ENCODE measurements around the gene PARP12.
A peak's percentile ranks its signal among the peaks of the same experiment; 100 is the strongest.
"Not testable (repeated sequence)": the region's sequence is repeated elsewhere in the genome, so short reads cannot be mapped to it uniquely, and the experiment has no call there.

The PARP12 gene

DNA sequence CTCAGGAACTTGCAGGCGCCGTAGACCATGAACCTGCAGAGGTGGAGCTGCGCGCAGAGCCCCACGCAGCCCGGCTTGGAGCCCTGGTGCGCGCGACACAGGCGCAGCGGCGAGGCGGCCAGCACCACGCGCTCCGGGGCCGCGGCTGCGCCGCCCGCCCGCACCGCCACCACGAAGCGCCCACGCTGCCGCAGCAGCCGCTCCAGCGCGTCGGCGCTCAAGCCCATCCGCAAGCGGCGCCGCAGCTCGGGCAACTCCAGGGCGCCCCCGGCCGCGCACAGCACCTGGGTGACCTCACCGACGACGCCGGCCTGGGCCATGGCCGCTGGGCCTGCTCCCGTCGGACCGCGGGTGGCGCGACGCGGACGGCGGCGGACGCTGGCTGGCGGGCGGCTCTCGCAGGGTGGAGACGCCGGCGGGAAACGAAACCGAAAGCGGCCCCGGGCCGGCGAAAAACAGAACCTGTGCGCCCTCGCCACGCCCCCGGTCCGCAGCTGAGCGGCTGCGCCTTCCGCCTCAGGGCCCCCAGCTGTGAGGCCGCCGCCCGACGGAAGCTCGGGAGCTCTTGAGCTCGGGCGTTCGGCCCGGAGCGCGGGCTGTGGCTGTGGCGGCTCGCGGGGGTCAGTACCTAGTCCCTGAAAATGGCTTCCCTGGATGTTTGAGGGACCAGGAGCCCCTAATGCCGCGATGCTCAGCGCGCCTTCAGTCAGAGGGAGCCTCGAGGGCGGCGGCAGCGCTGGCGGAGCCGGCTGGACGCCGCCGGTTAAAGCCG, at the start of gene PARP12:
TSS of gene PARP12 (minus strand) at position 424 of the 772 bp plus-strand sequence. CDS start at position 320, 104 bp downstream.
- peak; percentile 79 for DNase-seq (ENCODE audit: low read depth)

GRCh38 chr7:140108777-140109176, 46.0 kb upstream of the PARP12 start:
- DNase-seq (ENCODE audit: low read depth) = not testable (repeated sequence)

- no peak for DNase-seq (ENCODE audit: low read depth)
Measured at GRCh38 chr7:140096459-140096858, 33.7 kb upstream of the PARP12 start.

- no peak for DNase-seq (ENCODE audit: low read depth)
Measured at GRCh38 chr7:140093375-140093774, 30.6 kb upstream of the PARP12 start.

GRCh38 chr7:140085447-140085846, 22.7 kb upstream of the PARP12 start:
- DNase-seq (ENCODE audit: low read depth) = no peak

GRCh38 chr7:140084972-140085371, 22.2 kb upstream of the PARP12 start:
- no peak for DNase-seq (ENCODE audit: low read depth)

- DNase-seq (ENCODE audit: low read depth) = no peak
Measured at GRCh38 chr7:140084142-140084655, 21.4 kb upstream of the PARP12 start.

DNA sequence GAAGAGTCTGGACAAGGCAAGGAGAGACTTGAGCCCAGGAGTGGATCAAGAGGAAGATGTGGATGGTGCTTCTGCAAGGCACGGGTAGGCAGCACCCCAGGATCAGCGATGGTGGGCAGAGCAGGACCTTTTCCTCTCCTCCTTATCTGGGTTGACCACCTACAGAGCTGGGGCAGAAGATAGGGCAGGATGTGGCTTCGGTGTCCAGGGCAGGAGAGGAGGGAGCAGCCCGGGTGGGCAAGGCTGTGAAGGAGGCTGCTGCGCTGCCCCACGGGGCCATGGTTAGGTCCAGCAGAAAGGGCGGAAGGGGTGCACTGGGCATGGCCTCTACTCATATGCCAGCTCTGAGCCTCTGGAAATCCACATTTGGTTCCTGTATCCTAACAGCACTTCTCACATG, 20.0 kb upstream of the PARP12 start:
- DNase-seq (ENCODE audit: low read depth) = no peak

DNA sequence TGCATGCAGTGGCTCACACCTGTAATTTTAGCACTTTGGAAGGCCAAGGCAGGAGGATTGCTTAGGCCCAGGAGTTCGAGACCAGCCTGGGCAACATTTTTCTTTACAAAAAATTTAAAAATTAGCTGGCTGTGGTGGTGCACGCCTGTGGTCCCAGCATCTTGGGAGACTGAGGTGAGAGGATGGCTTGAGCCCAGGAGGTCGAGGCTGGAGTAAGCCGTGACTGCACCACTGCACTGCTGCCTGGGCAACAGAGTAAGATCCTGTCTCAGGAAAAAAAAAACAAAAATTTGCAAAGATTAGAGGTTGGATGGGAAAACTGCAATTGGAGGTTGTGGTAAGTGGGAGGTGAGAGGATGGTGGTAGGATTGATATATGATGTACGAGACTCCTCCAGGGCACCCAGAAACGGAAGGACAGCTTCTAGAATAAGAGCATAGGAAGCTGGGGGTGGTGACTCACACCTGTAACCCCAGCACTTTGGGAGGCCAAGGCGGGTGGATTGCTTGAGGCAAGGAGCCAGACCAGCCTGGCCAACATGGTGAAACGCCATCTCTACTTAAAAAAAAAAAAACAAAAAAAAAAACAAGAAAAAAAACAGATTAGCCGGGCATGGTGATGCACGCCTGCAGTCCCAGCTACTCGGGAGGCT, 19.1 kb upstream of the PARP12 start:
- no peak for DNase-seq (ENCODE audit: low read depth)

GRCh38 chr7:140080919-140081318, 18.2 kb upstream of the PARP12 start:
- no peak for DNase-seq (ENCODE audit: low read depth)

DNA sequence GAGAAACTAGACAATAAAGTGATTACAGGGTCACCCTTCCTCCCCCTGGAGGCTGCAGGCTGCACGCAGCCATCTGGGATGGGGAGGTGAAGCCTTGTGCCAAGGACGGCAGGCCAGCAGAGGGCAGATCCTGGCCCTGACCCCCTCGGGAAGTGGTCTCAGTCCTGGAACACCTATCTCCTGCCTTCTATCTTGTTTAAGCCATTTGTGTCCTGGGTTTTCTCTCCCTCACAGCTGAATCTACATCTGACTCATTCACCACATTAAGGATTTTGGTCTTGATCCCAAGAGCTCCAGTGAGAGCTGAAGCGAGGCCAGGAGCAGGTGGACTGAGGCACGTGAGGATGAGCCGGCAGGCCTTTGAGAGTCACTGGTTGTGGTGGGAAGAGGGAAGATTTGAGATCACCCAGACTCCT, 16.4 kb upstream of the PARP12 start:
- DNase-seq (ENCODE audit: low read depth) = no peak

DNA sequence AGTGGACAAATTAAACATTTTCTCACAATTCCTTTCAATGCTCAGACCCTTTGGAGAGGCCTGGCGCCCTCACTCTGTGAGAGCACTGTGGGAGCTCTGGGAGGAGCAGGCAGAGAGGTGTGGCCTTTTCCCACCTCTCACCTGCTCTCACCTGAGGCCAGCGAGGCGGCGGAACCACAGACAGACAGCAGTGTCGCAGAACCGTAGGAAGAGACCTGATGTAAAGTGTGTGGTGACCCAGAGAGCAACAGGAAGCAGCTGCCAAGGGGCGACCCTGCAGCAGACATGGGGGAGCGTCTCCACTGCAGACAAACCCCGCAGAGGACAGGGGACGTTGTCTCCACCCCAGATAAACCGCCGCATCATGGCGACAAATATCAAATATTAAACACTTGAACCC, 15.6 kb upstream of the PARP12 start:
- DNase-seq (ENCODE audit: low read depth) = no peak

DNA sequence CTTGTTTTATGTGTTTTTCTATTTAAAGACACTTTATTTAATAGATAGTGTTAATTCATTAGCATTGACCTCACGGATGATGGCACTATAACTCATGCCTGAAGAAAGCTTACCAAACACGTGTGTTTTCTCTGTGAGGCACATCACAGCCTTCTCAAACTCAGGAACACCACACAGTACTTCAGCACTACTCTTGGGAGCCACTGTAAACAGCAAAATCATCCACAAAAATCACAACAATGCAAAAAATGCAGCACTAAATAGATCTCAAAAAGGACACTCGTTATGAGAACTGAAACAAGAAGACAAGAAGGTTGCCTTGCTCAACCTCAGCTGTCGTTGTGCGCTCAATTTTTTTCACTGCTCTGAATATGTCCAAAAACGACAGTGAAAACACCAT, 12.0 kb upstream of the PARP12 start:
- DNase-seq (ENCODE audit: low read depth) = no peak

DNA sequence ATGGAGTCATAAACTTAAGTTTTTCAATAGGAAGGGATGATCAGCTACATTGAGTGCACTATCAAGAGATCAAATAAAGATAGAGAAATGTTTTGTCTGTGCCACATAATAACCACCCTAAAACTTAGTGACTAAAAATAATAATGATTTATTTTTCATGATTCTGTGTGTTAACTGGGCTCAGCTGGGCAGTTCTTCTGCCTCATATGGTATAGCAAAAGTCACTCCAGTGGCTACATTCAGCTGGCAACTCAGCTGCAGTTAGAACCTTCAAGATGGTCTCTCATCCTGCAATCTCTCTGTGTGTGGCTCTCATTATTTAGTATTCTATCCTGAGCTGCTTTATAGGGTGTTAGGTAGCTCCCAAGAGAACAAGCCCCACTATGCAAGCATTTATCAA, 7.8 kb upstream of the PARP12 start:
- no peak for DNase-seq (ENCODE audit: low read depth)

GRCh38 chr7:140069298-140069949, 6.7 kb upstream of the PARP12 start:
- DNase-seq (ENCODE audit: low read depth) = no peak

GRCh38 chr7:140068033-140068432, 5.3 kb upstream of the PARP12 start:
- DNase-seq (ENCODE audit: low read depth) = no peak

GRCh38 chr7:140067052-140067451, 4.3 kb upstream of the PARP12 start:
- DNase-seq (ENCODE audit: low read depth) = no peak

GRCh38 chr7:140062118-140062527, 628 bp downstream of the PARP12 start:
- peak; percentile 48 for DNase-seq (ENCODE audit: low read depth)

GRCh38 chr7:140061607-140061930, 1.2 kb downstream of the PARP12 start:
- no peak for DNase-seq (ENCODE audit: low read depth)

- DNase-seq (ENCODE audit: low read depth) = no peak
Measured at GRCh38 chr7:140060788-140061606, 1.8 kb downstream of the PARP12 start.

GRCh38 chr7:140060243-140060630, 2.5 kb downstream of the PARP12 start:
- no peak for DNase-seq (ENCODE audit: low read depth)

Measured in T-helper 22 cell (primary cell).